Right renal cortex interstitium (tissue), 3 donors: ENCODE results near the gene GRIK3. TPM values are rescaled to one million over a fixed set of nuclear protein-coding genes. Genes with fewer than 3 reads are reported as not detected.

Source experiments
- DNase-seq, 3 donors: peaks; one replicate each; pipeline ENCODE4 v3.0.0-alpha.2; 2013; ENCODE audit warnings: low read depth in 3 of 3, low spot score in 2 of 3
- polyA plus RNA-seq, 3 donors: library from polyadenylated mRNA; unstranded; fragments of 120-200 nt; gene quantifications; one replicate each; pipeline ENCODE4 v1.2.1, GENCODE V29; 2013; ENCODE audit not compliant: insufficient read length in 3 of 3

The GRIK3 gene
- polyA plus RNA-seq, 3 donors = 2.6 to 3.4 (median 3.1) TPM

DNA sequence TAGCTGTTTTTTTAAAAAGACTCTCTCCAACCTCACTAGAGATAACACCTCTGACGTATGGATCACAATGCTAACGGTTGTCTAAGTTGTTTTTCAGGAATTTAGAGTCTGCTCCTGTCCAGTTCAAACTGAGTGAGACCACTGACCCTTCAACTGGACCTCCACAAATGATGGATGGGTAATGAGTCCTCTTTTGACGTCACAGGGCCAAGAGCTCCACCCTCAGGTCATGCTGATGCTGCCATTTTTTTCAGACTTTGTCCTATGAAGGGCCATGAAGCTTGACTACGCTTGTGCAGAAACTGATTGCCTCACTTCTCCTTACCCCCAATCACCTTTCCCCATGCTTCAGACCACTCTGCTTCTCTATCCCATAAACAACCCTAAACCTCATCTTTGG lies 16.6 kb downstream of the GRIK3 start:
- DNase-seq = no peak

- DNase-seq = no peak
These were observed 18.2 kb downstream of the GRIK3 start for GRCh38 chr1:37016121-37016520.

GRCh38 chr1:37015713-37016112 lies 18.6 kb downstream of the GRIK3 start:
- no peak for DNase-seq

DNA sequence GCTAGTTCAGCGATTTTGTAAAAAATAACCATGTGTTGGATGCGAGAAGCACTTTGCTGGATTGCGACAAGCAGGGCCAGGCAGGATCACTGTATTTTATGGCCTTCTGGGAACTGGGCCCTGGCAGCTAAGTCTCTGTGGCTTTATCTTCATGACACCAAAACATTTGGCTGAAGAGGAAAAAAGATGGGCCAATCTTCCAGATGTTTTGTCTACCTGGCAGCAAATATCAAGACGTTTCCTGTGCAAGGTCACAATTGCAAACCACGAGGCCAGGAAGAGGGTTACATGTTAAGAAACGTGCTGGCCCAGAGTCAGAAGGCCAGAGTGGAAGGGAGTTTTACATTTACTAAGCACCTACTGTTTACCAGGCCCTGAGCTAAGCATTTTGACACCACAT lies 22.1 kb downstream of the GRIK3 start:
- DNase-seq = no peak

DNA sequence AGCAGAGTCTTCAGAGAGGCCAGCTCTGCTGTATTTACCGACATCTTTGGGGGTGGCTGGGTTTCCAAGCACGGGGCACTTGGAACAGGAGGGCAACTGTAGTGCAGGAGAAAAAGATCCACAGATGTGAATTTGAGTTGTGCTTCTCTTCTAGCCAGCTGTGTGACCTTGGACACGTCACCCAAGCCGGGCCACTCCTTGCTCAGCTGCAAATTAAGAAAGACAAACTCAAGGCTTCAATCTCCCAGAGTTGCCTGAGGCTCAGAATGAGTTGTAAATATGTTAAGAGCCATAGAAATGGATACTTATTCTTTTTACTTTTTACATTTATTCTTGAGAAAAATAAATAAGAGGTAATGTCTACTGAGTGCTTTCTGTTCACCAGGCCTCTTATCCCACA lies 24.3 kb downstream of the GRIK3 start:
- no peak for DNase-seq

GRCh38 chr1:37009521-37009920 lies 24.8 kb downstream of the GRIK3 start:
- DNase-seq = no peak

GRCh38 chr1:37006132-37006868 lies 28.0 kb downstream of the GRIK3 start:
- no peak for DNase-seq

- DNase-seq = no peak
These were observed 31.4 kb downstream of the GRIK3 start for GRCh38 chr1:37002898-37003297.

DNA sequence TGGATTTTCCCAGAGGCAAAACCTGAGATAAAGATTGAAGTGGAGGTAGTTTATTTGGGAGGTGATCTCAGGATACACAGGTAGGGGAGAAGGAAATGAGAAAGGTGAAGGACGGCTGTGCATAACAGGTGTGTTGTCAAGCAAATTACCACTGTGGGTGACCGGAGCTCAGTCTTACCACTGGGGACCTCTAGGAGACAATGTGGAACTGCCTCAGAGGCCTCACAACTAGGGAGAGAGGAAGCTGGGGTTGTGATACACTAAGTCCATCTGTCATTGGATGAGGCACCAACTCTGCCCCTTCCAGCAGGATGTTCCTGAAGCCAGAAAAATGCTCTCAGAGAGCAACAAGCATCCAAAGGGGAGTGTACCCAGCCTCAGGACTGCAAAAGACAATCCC lies 32.6 kb downstream of the GRIK3 start:
- DNase-seq = no peak

GRCh38 chr1:36996106-36996505 lies 38.2 kb downstream of the GRIK3 start:
- DNase-seq = no peak

GRCh38 chr1:36994868-36995267 lies 39.4 kb downstream of the GRIK3 start:
- DNase-seq = no peak

GRCh38 chr1:36994294-36994693 lies 40.0 kb downstream of the GRIK3 start:
- DNase-seq = no peak

- no peak for DNase-seq
These were observed 42.0 kb downstream of the GRIK3 start for GRCh38 chr1:36992139-36992943.

DNA sequence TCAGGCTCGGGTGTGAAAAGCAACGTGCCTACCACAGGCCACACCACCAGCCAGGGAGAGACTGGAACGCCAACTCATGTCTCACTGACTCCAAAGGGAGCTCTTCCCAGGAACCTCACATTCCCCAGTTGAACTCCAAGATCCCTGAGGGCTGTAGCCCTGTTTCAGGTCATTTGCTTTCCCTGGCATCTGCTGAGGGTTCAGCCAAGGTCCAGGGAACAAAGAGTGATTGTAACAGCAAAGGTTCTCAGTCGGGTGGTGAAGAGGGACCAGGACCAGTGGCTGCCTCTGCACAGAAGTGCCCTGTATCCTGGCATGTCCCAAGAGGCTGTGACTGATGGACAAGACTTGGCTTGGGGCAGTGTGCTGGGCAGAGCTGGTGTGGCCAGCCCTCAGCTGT lies 42.8 kb downstream of the GRIK3 start:
- DNase-seq = no peak

DNA sequence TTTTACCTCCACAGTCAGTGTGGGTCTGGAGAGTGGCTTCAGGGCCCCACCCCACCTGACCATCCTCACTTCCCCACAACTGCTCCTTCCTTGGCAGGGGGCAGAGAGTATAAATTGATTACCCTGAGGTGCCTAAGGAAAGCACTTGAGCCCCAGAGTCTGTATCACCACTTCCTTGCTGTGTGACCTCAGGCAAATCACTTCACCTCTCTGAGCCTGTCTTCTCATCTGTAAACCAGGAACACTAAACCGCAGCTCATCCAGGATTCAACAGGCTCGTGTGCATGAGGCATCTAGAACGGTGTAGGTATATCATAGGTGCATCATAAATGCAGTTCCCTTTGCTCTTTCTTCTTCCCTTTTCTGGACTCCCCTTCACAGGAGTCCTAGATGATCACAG lies 43.4 kb downstream of the GRIK3 start:
- DNase-seq = no peak

GRCh38 chr1:36989241-36989640 lies 45.1 kb downstream of the GRIK3 start:
- no peak for DNase-seq

- DNase-seq = no peak
These were observed 45.5 kb downstream of the GRIK3 start for GRCh38 chr1:36988741-36989193.

GRCh38 chr1:36988321-36988720 lies 46.0 kb downstream of the GRIK3 start:
- no peak for DNase-seq

DNA sequence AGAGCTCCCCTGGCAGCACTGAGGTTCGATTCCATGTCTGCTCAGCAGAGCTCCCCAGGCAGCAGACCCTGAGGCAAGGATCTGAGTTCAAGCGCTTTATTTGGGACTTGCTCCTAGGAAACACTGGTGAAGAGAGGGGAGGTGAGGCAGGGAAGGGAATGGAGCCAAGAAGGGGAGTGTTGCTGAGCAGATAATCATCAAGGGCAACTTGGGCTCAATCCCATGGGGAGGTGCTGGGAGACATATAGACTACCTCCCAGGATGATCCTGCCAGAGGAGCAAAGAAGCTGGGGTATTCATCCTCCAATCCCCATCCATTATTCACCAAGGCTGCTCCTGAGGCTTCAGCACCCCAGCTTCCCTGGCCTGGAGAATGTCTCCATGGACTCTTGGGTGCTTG lies 47.0 kb downstream of the GRIK3 start:
- DNase-seq = no peak

DNA sequence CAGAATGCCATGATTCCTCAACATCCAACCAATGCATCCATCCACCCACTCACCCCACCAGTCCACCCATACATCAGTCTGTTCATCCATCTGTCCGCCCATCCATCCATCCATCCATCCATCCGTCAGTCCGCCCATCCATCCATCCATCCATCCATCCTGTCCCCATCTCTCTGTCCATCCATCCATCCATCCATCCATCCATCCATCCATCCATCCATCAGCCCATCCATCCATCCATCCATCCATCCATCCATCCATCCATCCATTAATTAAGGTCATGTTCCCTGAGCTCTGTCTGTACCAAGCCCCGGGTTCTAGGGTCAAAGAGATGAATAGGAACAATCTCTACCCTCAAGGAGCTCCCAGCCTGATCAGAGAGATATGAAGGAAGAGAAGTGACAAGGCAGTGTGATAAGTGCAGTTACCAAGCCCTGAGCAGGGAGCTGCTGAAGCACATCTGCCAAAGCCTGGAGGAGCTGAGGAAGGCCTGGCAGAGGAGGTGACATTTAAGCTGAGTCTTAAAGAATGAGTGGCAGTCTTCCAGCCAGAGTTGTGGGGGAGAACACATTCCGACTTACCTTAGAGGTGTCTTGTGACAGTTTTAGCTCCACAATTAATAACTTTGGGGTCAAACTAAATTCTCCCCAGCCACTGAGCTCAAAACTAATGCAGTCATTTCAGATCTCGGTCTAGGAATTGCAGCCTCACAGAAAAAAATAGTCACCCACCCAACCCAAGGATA lies 47.9 kb downstream of the GRIK3 start:
- DNase-seq = no peak

- no peak for DNase-seq
These were observed 49.6 kb downstream of the GRIK3 start for GRCh38 chr1:36984675-36985074.
